IPS-11a (cell line): ENCODE data around the gene KCNS1.

ENCODE experiments used
- H3K4me3 ChIP-seq: one replicate; pipeline ENCODE4 v1.5.1; 2013; ENCODE audit warnings: low read depth, low read length, control low read depth

Gene KCNS1

GRCh38 chr20:45110301-45110700 lies 9.4 kb upstream of the KCNS1 start:
- H3K4me3 ChIP-seq = no peak overlapping the region

DNA sequence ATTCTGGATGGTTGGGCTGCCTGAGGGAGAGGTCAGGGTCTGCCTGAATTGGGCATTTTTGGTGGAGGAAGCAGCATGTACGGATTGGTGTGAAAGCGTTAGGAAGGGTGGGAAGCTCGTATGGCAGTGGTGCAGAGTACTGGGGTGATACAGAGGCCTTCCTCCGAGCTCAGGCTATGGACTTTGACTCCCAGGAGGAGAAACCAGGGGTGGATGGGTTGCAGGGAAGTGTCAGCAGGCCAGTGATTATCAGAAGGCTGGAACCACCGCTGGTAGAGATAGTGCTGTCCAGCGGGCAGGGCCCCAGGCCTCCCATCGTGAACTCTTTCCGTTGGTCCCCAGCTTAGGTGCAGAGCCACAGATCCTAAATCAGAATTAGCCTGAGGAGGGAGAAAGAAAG lies 8.7 kb upstream of the KCNS1 start:
- no peak overlapping the region for H3K4me3 ChIP-seq

GRCh38 chr20:45105317-45105716 lies 4.4 kb upstream of the KCNS1 start:
- no peak overlapping the region for H3K4me3 ChIP-seq

GRCh38 chr20:45104786-45105185 lies 3.9 kb upstream of the KCNS1 start:
- no peak overlapping the region for H3K4me3 ChIP-seq

GRCh38 chr20:45103072-45103471 lies 2.1 kb upstream of the KCNS1 start:
- H3K4me3 ChIP-seq = no peak overlapping the region

GRCh38 chr20:45101333-45101850 lies 465 bp upstream of the KCNS1 start:
- H3K4me3 ChIP-seq = no peak overlapping the region

- H3K4me3 ChIP-seq = no peak overlapping the region
Observed at GRCh38 chr20:45098103-45098773, 2.7 kb downstream of the KCNS1 start.

- H3K4me3 ChIP-seq = no peak overlapping the region
Observed at GRCh38 chr20:45097485-45098102, 3.3 kb downstream of the KCNS1 start.

DNA sequence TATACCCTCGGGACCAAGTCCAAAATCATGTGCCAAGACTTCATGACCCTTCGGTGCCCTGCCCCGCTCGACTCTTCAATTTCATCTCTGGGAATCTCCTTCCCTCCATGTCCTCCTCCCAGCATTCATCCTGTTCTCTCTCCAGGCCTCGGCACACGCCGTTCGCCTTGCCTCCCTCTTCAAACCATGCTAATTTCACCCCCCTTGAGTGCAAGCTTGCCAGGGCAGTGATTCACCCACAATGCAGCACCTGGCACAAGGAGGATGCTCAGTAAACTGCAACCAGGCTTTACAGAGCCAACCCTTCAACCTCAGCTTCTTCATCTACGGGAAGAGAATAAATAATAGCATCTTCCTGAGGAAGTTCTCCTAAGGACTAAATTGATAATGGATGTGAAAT lies 4.1 kb downstream of the KCNS1 start:
- H3K4me3 ChIP-seq = no peak overlapping the region

DNA sequence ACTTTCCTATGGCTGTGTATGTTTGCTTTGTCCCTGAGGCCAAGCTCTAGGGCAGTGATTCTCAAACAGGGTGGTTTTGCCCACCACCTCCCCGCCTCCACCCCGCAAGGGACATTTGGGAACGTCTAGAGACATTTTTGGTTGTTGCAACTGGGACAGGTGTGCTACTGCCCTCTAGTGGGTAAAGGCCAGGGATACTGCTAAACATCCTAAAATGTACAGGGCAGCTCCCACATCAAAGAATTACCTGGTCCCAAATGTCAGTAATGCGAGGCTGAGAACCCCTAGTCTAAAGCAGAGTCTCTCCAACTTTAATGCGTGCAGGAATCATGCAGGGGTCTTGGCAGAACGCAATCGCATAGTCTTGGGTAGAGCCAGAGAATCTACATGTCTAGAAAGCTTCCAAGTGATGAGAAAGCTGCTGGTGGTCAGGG lies 5.1 kb downstream of the KCNS1 start:
- H3K4me3 ChIP-seq = no peak overlapping the region

- H3K4me3 ChIP-seq = no peak overlapping the region
Observed at GRCh38 chr20:45094864-45095574, 5.9 kb downstream of the KCNS1 start.

- no peak overlapping the region for H3K4me3 ChIP-seq
Observed at GRCh38 chr20:45094201-45094600, 6.7 kb downstream of the KCNS1 start.

- no peak overlapping the region for H3K4me3 ChIP-seq
Observed at GRCh38 chr20:45092898-45093297, 8.0 kb downstream of the KCNS1 start.

DNA sequence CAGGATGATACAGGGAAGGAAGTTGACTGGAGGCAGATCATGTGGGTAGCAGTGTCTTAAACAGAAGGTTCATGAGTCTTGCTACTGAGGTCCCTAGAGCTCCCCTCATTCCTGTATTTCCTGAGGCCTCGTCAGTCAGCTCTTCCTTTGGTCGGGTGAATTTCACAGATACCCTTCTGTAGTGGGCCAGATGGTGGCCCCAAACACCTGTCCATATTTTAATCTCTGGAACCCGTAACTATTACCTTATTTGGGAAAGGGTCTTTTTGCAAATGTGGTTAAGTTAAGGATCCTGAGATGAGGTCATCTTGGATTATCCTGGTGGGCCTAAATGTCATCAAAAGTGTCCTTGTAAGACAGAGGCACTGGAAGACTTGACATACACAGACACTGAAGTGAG lies 9.6 kb downstream of the KCNS1 start:
- no peak overlapping the region for H3K4me3 ChIP-seq

GRCh38 chr20:45090481-45090880 lies 10.4 kb downstream of the KCNS1 start:
- H3K4me3 ChIP-seq = no peak overlapping the region

DNA sequence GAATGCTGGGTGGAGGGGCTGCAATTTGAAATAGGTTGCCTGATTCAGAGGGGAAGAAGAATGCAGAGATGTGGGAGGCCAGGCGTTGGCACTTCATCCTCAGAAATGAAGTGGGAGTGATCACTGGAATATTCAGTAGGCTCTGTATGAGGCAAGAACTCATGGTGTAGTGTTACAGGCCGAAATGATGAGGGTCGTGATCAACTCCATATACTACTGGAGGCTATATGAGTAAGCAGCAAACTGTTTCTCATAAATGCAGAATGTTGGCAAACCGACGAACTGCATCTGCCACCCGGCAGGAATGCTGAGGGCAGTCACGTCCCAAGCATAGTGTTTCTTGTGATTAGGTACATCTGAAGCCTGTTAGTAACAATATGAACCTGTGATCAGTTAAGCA lies 12.7 kb downstream of the KCNS1 start:
- no peak overlapping the region for H3K4me3 ChIP-seq

GRCh38 chr20:45087814-45088213 lies 13.1 kb downstream of the KCNS1 start:
- no peak overlapping the region for H3K4me3 ChIP-seq

DNA sequence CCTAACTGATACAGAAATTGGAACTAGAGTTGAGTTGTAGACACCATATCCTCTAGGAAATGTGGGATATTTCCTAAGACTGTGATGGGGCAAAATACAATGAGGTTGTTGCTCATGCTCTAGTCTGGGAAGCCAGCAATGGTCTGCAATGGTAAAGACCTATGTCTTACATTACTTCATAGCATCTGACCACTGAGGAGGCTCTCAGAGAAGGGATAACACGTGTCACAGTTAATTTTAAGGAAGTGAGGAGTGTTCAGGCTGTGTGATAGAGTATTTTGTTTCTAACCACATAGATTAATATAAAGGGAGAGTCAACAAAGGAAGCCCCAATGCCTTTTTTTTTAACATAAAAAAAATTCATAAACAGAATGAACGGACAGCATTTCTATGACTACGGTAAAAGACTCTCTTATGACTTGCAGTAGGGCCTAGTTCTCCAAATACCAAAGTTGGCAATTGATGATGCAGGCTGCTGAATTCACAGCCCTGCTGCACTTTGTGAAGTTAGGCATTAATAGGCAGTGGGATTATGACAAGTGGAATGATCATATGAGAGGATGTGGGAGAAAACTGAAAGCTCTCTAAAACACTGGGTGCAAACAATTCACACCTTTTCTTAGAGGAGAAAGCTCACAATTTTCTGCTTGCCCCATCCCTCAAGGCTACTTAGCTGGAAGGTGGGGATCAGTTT lies 13.7 kb downstream of the KCNS1 start:
- no peak overlapping the region for H3K4me3 ChIP-seq

- no peak overlapping the region for H3K4me3 ChIP-seq
Observed at GRCh38 chr20:45085867-45086266, 15.1 kb downstream of the KCNS1 start.

DNA sequence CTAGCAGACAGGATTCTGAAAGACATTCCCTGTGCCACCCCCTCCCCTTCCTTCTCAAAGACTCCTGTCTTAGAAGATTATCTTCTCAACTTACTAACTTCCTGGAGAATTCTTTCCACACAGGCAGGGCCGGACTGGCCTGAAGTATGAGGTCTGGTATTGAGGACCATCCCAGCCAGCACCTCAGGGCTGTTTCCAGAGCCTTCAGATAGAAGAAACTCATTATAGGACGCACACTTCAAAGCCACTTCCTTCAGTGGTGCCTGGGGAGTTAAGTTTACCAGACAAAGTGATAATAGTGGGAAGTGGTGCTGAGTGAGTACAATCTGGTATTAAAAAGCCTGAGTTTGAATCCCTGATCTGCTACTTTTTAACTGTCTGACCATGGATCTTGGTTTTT lies 15.6 kb downstream of the KCNS1 start:
- H3K4me3 ChIP-seq = no peak overlapping the region

DNA sequence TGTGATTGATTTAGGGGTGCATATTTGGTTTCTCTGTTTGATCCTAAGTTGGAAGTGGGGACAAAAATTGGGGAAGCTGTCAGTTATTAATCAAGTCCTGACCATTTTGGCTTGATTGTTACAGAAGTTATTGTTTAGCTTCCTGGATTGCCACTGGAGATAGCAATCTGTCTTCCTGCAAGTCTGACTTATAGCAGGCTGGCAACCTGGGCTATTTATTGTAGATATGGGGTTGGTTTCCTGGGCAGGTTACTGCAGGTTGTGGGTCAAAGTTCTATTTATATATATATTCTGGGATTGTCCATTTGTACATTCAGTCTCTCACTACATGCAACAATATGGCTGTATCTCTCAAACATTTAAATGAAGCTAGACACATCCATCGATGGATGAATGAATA lies 17.8 kb downstream of the KCNS1 start:
- H3K4me3 ChIP-seq = no peak overlapping the region
